Measurements from ENCODE around the gene NINL. TPM values are rescaled to one million over a fixed set of nuclear protein-coding genes. Genes with fewer than 3 reads are reported as not detected.

Gene NINL
- polyA plus RNA-seq, 1 donor, result 30.9 TPM

- Histone ChIP-seq H3K9me3 (ENCODE audit: control insufficient read depth, low read depth, low read length) (no peaks in the 10 kb centered on the region), H3K4me1 (ENCODE audit: control insufficient read depth, insufficient read depth, low read length) (no peaks in the 10 kb centered on the region), H3K27me3 (ENCODE audit: control insufficient read depth, insufficient read depth, low read length) (no peaks in the 10 kb centered on the region), H3K4me3 (ENCODE audit: low read length) (no peak overlapping the region), H3K27ac (ENCODE audit: low read length) (no peak overlapping the region), H3K36me3 (ENCODE audit: control insufficient read depth, insufficient read depth, low read length) (peaks cover 3% of the 10 kb centered on the region)
- no peak for DNase-seq
- WGBS (ENCODE audit: insufficient coverage, low lambda C conversion rate), result no CpG with 5 or more reads among the region's 1 CpG
These were observed 166.6 kb downstream of the NINL start for GRCh38 chr20:25418776-25419175.

- Histone ChIP-seq H3K9me3 (ENCODE audit: control insufficient read depth, low read depth, low read length) (no peaks in the 10 kb centered on the region), H3K4me3 (ENCODE audit: low read length) (no peak overlapping the region), H3K4me1 (ENCODE audit: control insufficient read depth, insufficient read depth, low read length) (peaks cover 2% of the 10 kb centered on the region), H3K27ac (ENCODE audit: low read length) (no peak overlapping the region), H3K27me3 (ENCODE audit: control insufficient read depth, insufficient read depth, low read length) (no peaks in the 10 kb centered on the region), H3K36me3 (ENCODE audit: control insufficient read depth, insufficient read depth, low read length) (no peaks in the 10 kb centered on the region)
- WGBS (ENCODE audit: insufficient coverage, low lambda C conversion rate), result 100% methylated on average over 1 of the region's 5 CpGs
- DNase-seq, result no peak
These were observed 176.4 kb downstream of the NINL start for GRCh38 chr20:25408890-25409289.

- no peak for DNase-seq
- peaks cover 2% of the 10 kb centered on the region for H3K4me1 ChIP-seq (ENCODE audit: control insufficient read depth, insufficient read depth, low read length)
- no peaks in the 10 kb centered on the region for H3K36me3 ChIP-seq (ENCODE audit: control insufficient read depth, insufficient read depth, low read length)
- H3K27me3 ChIP-seq (ENCODE audit: control insufficient read depth, insufficient read depth, low read length), result no peaks in the 10 kb centered on the region
- no CpG with 5 or more reads among the region's 4 CpGs for WGBS (ENCODE audit: insufficient coverage, low lambda C conversion rate)
- peak overlapping the region; percentile 71 for H3K4me3 ChIP-seq (ENCODE audit: low read length)
- no peak overlapping the region for H3K27ac ChIP-seq (ENCODE audit: low read length)
- H3K9me3 ChIP-seq (ENCODE audit: control insufficient read depth, low read depth, low read length), result peaks cover 1% of the 10 kb centered on the region
These were observed 177.2 kb downstream of the NINL start for GRCh38 chr20:25408170-25408547.

DNA sequence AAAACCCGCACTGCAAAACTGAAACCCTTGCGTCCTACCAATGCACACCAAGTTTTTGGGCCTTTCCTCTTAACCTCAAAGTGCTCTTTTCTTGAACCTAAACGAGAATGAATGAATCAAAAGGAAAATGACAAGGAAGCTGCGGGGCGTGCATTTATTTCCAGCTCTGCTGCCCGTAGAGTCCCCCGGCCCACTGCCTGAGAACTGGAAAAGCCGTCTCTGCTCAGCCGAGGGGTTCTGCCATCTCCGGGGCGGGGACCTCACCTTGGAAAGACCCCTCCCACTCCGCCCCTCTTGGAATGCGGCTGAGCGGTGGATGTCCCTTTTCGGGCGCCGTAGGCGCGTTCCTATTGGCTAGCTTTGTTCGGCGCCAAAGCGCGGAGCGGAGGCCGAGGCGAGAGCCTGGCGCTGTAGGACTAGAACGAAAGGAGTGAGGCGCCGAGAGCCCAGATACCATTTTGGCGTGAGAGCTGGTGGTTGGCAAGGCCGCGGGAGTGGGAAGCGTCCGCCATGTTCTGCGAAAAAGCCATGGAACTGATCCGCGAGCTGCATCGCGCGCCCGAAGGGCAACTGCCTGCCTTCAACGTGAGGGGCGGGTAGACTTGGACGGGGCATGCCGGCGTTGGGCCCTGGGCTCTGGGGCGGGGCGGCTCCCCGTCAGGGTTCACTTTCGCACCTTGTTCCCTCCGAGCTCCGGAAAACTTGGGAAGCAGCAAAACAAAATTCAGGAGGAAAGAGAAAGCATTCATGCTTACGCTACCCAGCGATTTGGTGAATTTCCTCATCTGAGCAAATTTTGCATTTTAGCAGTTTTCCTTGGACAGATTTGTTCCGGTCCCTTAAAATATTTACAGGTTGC, 177.8 kb downstream of the NINL start, which contains the start of gene GINS1:
GINS1 (plus strand) TSS at position 363 of the 859 bp plus-strand sequence; CDS start at position 511, 148 bp downstream.
- Histone ChIP-seq H3K27ac (ENCODE audit: low read length) (peak within 1 kb of the TSS; percentile 28), H3K4me1 (ENCODE audit: control insufficient read depth, insufficient read depth, low read length) (peaks cover 2% of the 10 kb centered on the region), H3K36me3 (ENCODE audit: control insufficient read depth, insufficient read depth, low read length) (no peaks in the 10 kb centered on the region), H3K4me3 (ENCODE audit: low read length) (peak within 1 kb of the TSS; percentile 71), H3K27me3 (ENCODE audit: control insufficient read depth, insufficient read depth, low read length) (no peaks in the 10 kb centered on the region), H3K9me3 (ENCODE audit: control insufficient read depth, low read depth, low read length) (peaks cover 7% of the 10 kb centered on the region)
- WGBS (ENCODE audit: insufficient coverage, low lambda C conversion rate), result no CpG with 5 or more reads among the region's 56 CpGs
- peak; percentile 81 to 91 for DNase-seq

Other genes starting within 250 kb of the NINL start
- 45.8 TPM for gene ABHD12, start 194.7 kb downstream of the NINL start, polyA plus RNA-seq
- gene GINS1, start 177.9 kb downstream of the NINL start, polyA plus RNA-seq, result 8.9 TPM
- gene NANP, start 38.5 kb upstream of the NINL start, polyA plus RNA-seq, result 5.7 TPM
- gene ZNF337, start 111.3 kb upstream of the NINL start, polyA plus RNA-seq, result 28.0 TPM